A172 (cell line): ENCODE results near the gene KCNJ4. TPM values are rescaled to one million over a fixed set of nuclear protein-coding genes. Genes with fewer than 3 reads are reported as not detected.
"Not testable (repeated sequence)": the region's sequence is repeated elsewhere in the genome, so short reads cannot be mapped to it uniquely, and the experiment has no call there.

ENCODE experiments used
- DNase-seq: peaks from one replicate; pipeline ENCODE4 v3.0.0-alpha.2; 2015; ENCODE audit warnings: low spot score
- total RNA-seq: library from RNA; depleted of rRNA; stranded (reverse); fragments of >200 nt; shearing (Covaris generic); gene quantifications from 2 replicates; pipeline ENCODE4 v1.2.3, GENCODE V29; 2014; rRNA removed

Gene KCNJ4
- total RNA-seq, 1 experiment from 2014 or later = not detected

GRCh38 chr22:38386918-38387317 is 68.1 kb downstream of the KCNJ4 start:
- not testable (repeated sequence) for DNase-seq

- DNase-seq = no peak
Observed at GRCh38 chr22:38383417-38383816, 71.6 kb downstream of the KCNJ4 start.

- DNase-seq = not testable (repeated sequence)
Observed at GRCh38 chr22:38381371-38381770, 73.6 kb downstream of the KCNJ4 start.

Other genes starting within 250 kb of the KCNJ4 start
- 21.5 and 33.8 TPM in 2 replicates for gene TMEM184B, start 182.2 kb downstream of the KCNJ4 start, total RNA-seq
- gene CSNK1E, start 137.8 kb downstream of the KCNJ4 start, total RNA-seq = 61.3 and 67.5 TPM in 2 replicates
- gene KDELR3, start 12.9 kb upstream of the KCNJ4 start, total RNA-seq = 18.4 and 24.4 TPM in 2 replicates
- gene DDX17, start 51.1 kb upstream of the KCNJ4 start, total RNA-seq = 241 and 273 TPM in 2 replicates
- gene DMC1, start 115.0 kb upstream of the KCNJ4 start, total RNA-seq = 0.10 and 0.28 TPM in 2 replicates
- 0.83 and 2.5 TPM in 2 replicates for gene FAM227A, start 201.2 kb upstream of the KCNJ4 start, total RNA-seq
- 15.9 and 25.9 TPM in 2 replicates for gene CBY1, start 201.4 kb upstream of the KCNJ4 start, total RNA-seq
- gene TOMM22, start 226.8 kb upstream of the KCNJ4 start, total RNA-seq = 58.0 and 67.7 TPM in 2 replicates
- 43.3 and 44.5 TPM in 2 replicates for gene JOSD1, start 245.7 kb upstream of the KCNJ4 start, total RNA-seq